Vagina (tissue), 2 donors: ENCODE measurements around the gene PRUNE2. TPM values are rescaled to one million over a fixed set of nuclear protein-coding genes. Genes with fewer than 3 reads are reported as not detected.

Experiments
- DNase-seq, 2 donors: peaks; one replicate each; pipeline ENCODE4 v3.0.0-alpha.2; 2017; ENCODE audit errors: extremely low spot score in 2 of 2
- H3K27ac ChIP-seq: fragments of 200-600 bp; sonication (generic); one replicate; pipeline ENCODE4 v1.5.1; 2019
- H3K27me3 ChIP-seq: fragments of 200-600 bp; sonication (generic); one replicate; pipeline ENCODE4 v1.5.1; 2019
- H3K36me3 ChIP-seq, 2 donors: fragments of 200-600 bp; sonication (generic); one replicate each; pipeline ENCODE4 v1.5.1; 2017 to 2019
- H3K4me1 ChIP-seq: fragments of 200-600 bp; sonication (generic); one replicate; pipeline ENCODE4 v1.5.1; 2019
- H3K4me3 ChIP-seq, 2 donors: fragments of 200-600 bp; sonication (generic); 1 replicate in 1 of 2; 2 replicates in 1 of 2; pipeline ENCODE4 v1.5.1; 2016 to 2019
- H3K9me3 ChIP-seq: fragments of 200-600 bp; sonication (generic); one replicate; pipeline ENCODE4 v1.5.1; 2019
- POLR2A ChIP-seq, 2 donors: fragments of 450-650 bp; IDR thresholded peaks; one replicate each; pipeline ENCODE4 v1.6.1; 2017; ENCODE audit warnings: antibody characterized with exemption in 2 of 2, mild to moderate bottlenecking in 2 of 2, moderate library complexity in 2 of 2
- POLR2AphosphoS5 ChIP-seq, 2 donors: sonication (generic); formaldehyde crosslinking; IDR thresholded peaks; one replicate each; pipeline ENCODE4 v1.9.0; 2017; ENCODE audit warnings: antibody characterized with exemption in 2 of 2, mild to moderate bottlenecking in 2 of 2, low read depth in 1 of 2; ENCODE audit not compliant: insufficient read depth in 1 of 2
- intact Hi-C: fragments of 100-400 bp; cut with DNase I; formaldehyde crosslinking; loops from one replicate; pipeline ENCODE4 v1.15.1; 2023
- total RNA-seq: library from RNA; depleted of rRNA; stranded (reverse); fragments of >200 nt; gene quantifications from one replicate; pipeline ENCODE4 v1.2.3, GENCODE V29; 2016
- TF ChIP-seq, protein P1 (sequence below), 3 experiments: fragments of 450-650 bp in 2 of 3; fragments of 200-600 bp in 1 of 3; sonication (generic) in 1 of 3; IDR thresholded peaks; one replicate each; pipeline ENCODE4 v1.5.1; 2017 to 2019; ENCODE audit warnings: antibody characterized with exemption in 3 of 3, mild to moderate bottlenecking in 2 of 3, moderate library complexity in 2 of 3

The PRUNE2 gene
- total RNA-seq, 1 donor from 2014 or later = 75.6 TPM

GRCh38 chr9:76926324-76926741, 20.4 kb upstream of the PRUNE2 start:
- Histone ChIP-seq H3K27me3 (no peaks in the 10 kb centered on the region), H3K4me3 (no peak overlapping the region), H3K27ac (no peak overlapping the region), H3K9me3 (no peaks in the 10 kb centered on the region), H3K4me1 (no peaks in the 10 kb centered on the region), H3K36me3 (no peaks in the 10 kb centered on the region)
- intact Hi-C loops = no loop called here
- no peak for TF ChIP-seq POLR2AphosphoS5 (IDR thresholded peaks at IDR 0.05; ENCODE audit: insufficient read depth in 1 of 2, low read depth in 1 of 2)
- TF ChIP-seq, protein P1, sequence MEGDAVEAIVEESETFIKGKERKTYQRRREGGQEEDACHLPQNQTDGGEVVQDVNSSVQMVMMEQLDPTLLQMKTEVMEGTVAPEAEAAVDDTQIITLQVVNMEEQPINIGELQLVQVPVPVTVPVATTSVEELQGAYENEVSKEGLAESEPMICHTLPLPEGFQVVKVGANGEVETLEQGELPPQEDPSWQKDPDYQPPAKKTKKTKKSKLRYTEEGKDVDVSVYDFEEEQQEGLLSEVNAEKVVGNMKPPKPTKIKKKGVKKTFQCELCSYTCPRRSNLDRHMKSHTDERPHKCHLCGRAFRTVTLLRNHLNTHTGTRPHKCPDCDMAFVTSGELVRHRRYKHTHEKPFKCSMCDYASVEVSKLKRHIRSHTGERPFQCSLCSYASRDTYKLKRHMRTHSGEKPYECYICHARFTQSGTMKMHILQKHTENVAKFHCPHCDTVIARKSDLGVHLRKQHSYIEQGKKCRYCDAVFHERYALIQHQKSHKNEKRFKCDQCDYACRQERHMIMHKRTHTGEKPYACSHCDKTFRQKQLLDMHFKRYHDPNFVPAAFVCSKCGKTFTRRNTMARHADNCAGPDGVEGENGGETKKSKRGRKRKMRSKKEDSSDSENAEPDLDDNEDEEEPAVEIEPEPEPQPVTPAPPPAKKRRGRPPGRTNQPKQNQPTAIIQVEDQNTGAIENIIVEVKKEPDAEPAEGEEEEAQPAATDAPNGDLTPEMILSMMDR (IDR thresholded peaks at IDR 0.05) = no peak
- no peak for TF ChIP-seq POLR2A (IDR thresholded peaks at IDR 0.05)
- DNase-seq = no peak

DNA sequence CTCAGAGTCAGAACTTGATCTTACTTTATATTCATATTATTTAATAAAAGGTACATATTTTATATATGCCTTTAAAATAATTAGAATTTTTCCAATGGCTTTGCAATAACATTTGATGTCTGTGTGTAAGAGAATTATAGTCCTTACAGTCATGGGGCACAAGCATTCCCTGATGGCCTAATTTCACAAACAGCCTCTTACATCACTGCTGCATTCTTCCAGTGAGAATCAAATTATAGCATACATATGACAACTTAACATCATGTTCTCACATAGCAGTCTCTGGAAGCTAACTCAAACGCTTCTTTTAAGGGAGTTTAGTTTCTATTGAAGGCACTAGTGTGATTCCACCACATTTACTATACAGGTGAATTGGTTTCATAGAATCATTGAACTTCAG, 15.3 kb upstream of the PRUNE2 start:
- Histone ChIP-seq H3K4me1 (no peaks in the 10 kb centered on the region), H3K27me3 (no peaks in the 10 kb centered on the region), H3K36me3 (no peaks in the 10 kb centered on the region), H3K27ac (no peak overlapping the region), H3K4me3 (no peak overlapping the region), H3K9me3 (no peaks in the 10 kb centered on the region)
- TF ChIP-seq, protein P1 (IDR thresholded peaks at IDR 0.05) = no peak
- no peak for TF ChIP-seq POLR2A (IDR thresholded peaks at IDR 0.05)
- TF ChIP-seq POLR2AphosphoS5 (IDR thresholded peaks at IDR 0.05; ENCODE audit: insufficient read depth in 1 of 2, low read depth in 1 of 2) = no peak
- no peak for DNase-seq
- intact Hi-C loops = no loop called here

DNA sequence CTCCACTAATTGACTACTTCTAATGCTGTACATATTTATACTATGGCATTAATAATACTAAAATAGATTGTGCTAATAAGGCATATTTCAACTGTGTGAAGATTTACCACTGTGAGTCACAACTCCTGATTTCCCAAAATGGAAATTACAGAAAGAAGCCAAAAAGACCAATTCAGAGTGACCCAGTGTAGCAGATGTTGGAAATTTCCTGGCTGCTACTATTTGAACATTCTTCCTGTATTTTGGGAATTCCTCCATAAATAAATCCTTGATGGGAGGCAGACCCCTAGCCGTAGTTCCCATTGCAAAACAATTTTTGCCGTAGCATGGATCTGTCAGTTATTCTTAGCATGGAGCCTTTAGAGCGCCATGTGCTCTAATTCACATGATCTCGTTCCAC, 11.4 kb upstream of the PRUNE2 start:
- H3K27ac ChIP-seq = no peak overlapping the region
- intact Hi-C loops = no loop called here
- no peaks in the 10 kb centered on the region for H3K27me3 ChIP-seq
- DNase-seq = no peak
- H3K4me1 ChIP-seq = no peaks in the 10 kb centered on the region
- no peak for TF ChIP-seq POLR2A (IDR thresholded peaks at IDR 0.05)
- no peak for TF ChIP-seq POLR2AphosphoS5 (IDR thresholded peaks at IDR 0.05; ENCODE audit: insufficient read depth in 1 of 2, low read depth in 1 of 2)
- TF ChIP-seq, protein P1 (IDR thresholded peaks at IDR 0.05) = no peak
- no peaks in the 10 kb centered on the region for H3K9me3 ChIP-seq
- no peak overlapping the region for H3K4me3 ChIP-seq
- no peaks in the 10 kb centered on the region for H3K36me3 ChIP-seq

DNA sequence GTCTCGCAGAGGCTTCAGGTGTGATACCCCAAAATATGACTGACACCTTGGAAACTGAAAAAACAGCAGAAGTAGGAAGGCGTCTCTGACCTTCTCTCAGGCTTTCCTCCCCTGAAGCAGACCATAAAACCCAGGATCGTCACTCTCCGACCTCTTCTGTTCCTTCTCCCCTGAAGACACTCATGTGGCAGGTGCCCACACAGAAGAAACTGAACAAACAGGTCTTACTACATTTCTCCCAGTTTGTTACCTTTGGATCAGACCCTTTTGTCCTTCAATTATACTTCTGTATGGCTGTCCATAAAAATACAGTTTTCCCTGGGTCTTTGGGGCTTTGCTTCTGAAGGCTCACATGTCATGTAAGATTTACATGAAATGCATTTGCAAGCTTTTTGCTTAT, 10.3 kb upstream of the PRUNE2 start:
- DNase-seq = no peak
- Histone ChIP-seq H3K9me3 (no peaks in the 10 kb centered on the region), H3K27ac (no peak overlapping the region), H3K4me3 (no peak overlapping the region), H3K27me3 (no peaks in the 10 kb centered on the region), H3K4me1 (no peaks in the 10 kb centered on the region), H3K36me3 (no peaks in the 10 kb centered on the region)
- TF ChIP-seq POLR2AphosphoS5 (IDR thresholded peaks at IDR 0.05; ENCODE audit: insufficient read depth in 1 of 2, low read depth in 1 of 2) (no peak), POLR2A (IDR thresholded peaks at IDR 0.05) (no peak)
- TF ChIP-seq, protein P1 (IDR thresholded peaks at IDR 0.05) = no peak
- intact Hi-C loops = no loop called here

DNA sequence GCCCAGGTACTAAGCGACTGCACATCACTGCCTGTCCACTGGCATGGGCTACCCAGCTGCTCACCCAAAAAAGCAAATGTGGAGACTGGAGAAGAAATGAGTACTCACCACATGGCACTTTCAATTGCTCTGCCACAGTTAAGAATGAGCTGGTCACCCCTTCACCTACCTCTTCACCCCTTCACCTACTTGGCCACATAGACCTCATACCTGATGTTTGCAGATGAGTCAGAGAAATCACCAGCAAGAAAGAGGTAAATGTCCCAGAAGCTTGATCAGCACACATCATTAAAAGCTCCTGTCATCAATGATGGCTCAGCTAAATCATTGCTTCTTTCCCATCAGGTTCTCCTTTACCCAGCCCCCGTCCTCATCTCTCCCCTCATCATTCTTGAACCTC, 7.6 kb upstream of the PRUNE2 start:
- Histone ChIP-seq H3K4me3 (no peak overlapping the region), H3K4me1 (no peaks in the 10 kb centered on the region), H3K27me3 (no peaks in the 10 kb centered on the region), H3K36me3 (no peaks in the 10 kb centered on the region), H3K9me3 (no peaks in the 10 kb centered on the region), H3K27ac (no peak overlapping the region)
- intact Hi-C loops = no loop called here
- DNase-seq = peak in 1 of 2 donors; percentile 32
- TF ChIP-seq POLR2AphosphoS5 (IDR thresholded peaks at IDR 0.05; ENCODE audit: insufficient read depth in 1 of 2, low read depth in 1 of 2) (no peak), POLR2A (IDR thresholded peaks at IDR 0.05) (no peak)
- TF ChIP-seq, protein P1 (IDR thresholded peaks at IDR 0.05) = no peak
